ENCODE data around the gene ZNF568. TPM values are rescaled to one million over a fixed set of nuclear protein-coding genes. Genes with fewer than 3 reads are reported as not detected.

ZNF568 gene
- total RNA-seq: 1 to 10 TPM; 6.5 to 8.4 TPM

DNA sequence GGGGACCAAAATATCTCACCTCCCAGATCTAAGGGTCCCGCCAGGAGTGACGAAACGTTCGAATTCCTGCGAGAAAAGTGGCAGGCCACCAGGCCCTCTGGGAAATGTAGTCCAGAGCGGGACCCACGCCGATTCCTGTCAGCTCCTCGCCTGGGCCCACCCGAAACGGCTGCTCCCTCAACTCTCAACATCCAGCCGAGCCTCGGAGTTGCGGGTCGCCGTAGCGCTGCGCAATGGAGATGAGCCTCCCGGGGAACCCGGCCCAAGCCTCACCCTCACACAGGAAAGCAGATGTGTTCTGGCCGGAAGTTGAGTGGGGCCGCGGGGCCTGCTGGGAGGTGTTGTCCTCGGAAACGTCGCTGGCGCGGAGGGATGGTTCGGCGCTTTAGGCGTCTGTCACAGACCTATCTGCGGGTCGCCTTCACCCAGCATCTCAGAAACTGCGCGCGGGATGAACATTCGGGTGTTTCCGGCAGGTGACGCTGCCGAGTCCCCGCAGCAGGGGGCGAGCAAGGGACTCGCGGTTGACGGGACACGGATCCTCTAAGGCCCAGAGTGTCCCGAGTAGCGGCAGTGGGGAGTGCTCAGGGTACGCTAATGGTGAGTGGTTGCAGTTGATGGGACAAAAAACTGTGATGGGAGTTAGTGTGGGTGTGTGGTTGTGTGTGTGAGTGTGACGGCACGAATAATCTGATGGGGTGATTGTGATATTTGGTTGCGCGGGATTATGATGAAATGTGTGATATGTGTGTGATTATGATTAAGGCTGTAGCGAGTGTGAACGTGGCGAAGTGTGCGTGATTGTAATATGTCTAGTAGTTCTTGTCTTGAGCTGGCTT, at the start of gene ZNF568, which contains the start of gene ZNF829:
ZNF568 (plus strand) TSS at position 341 of the 839 bp plus-strand sequence. CDS start 6,439 bp downstream, outside the sequence.
ZNF829 (minus strand) TSS at position 300 of the 839 bp plus-strand sequence. CDS start 1,124 bp downstream, outside the sequence.
- intact Hi-C loops (cut with DNase I, micrococcal nuclease): loop anchor here (1.0 to 5.0 kb wide), 26 partner anchors 57 to 863 kb away; partner anchors contain the start of genes ZNF345 (in 2 of the 2), ZNF420 (in 2 of the 2), ZNF569 (in 2 of the 2) and ZNF585A (in 2 of the 2)
- H3K9me3 Mint-ChIP-seq (ENCODE audit: low read depth): peaks cover 21% of the 10 kb centered on the region
- DNase-seq (peak; percentile 97), ATAC-seq (peak; percentile 98)
- H3K27me3 Mint-ChIP-seq: no peaks in the 10 kb centered on the region
- peaks cover 83% of the 10 kb centered on the region for H3K36me3 Mint-ChIP-seq (ENCODE audit: low read depth)
- POLR2A ChIA-PET: interaction anchor here (0.6 kb wide), 1 partner anchor 290 kb away, joined by 8 read pairs; no protein-coding TSS in a partner anchor
- H3K27ac Mint-ChIP-seq: peak within 1 kb of the TSS; percentile 98
- peak within 1 kb of the TSS; percentile 88 for H3K4me3 Mint-ChIP-seq
- H3K4me1 Mint-ChIP-seq: peaks cover 15% of the 10 kb centered on the region
- CTCF ChIA-PET: interaction anchor here (0.8 kb wide), 1 partner anchor 162 kb away, joined by 3 read pairs; the partner anchor contains the start of gene ZNF420

- no peak overlapping the region for H3K4me3 Mint-ChIP-seq
- ATAC-seq: no peak
- ChIA-PET CTCF (no interaction called here), POLR2A (no interaction called here)
- H3K36me3 Mint-ChIP-seq (ENCODE audit: low read depth): peaks cover 68% of the 10 kb centered on the region
- intact Hi-C loops (cut with DNase I, micrococcal nuclease): no loop called here
- no peak overlapping the region for H3K27ac Mint-ChIP-seq
- no peaks in the 10 kb centered on the region for H3K27me3 Mint-ChIP-seq
- no peak for DNase-seq
- no peaks in the 10 kb centered on the region for H3K4me1 Mint-ChIP-seq
- peaks cover 53% of the 10 kb centered on the region for H3K9me3 Mint-ChIP-seq (ENCODE audit: low read depth)
Observed at GRCh38 chr19:36876993-36877938, 38.9 kb upstream of the ZNF568 start.

- POLR2A ChIA-PET: no interaction called here
Observed at GRCh38 chr19:36891768-36892357, 24.3 kb upstream of the ZNF568 start.

DNA sequence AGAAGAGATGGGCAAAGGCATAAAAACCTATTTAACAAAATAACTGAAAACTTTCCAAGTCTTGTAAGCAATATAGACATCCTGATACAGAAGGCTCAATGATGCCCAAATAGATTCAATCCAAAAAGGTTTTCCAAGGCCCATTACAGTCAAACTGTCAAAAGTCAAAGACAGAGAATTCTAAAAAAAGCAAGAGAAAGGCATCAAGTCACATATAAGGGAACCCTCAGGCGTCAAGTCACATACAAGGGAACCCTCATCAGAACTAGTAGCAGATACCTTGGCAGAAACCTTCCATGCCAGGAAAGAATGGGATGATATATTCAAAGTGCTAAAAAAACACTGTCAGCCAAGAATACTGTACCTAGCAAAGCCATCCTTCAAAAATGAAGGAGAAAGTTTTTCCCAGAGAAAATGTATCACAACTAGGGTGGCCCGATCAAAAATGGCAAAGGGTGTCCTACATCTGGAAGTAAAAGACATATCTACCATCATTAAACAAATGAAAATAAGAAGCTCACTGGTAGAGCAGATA, 21.2 kb upstream of the ZNF568 start:
- H3K27ac Mint-ChIP-seq: no peak overlapping the region

More at GRCh38 chr19:36891768-36892357, 24.3 kb upstream of the ZNF568 start:
- ATAC-seq (no peak), DNase-seq (no peak)
- no peaks in the 10 kb centered on the region for H3K27me3 Mint-ChIP-seq
- intact Hi-C loops (cut with DNase I, micrococcal nuclease): no loop called here
- H3K27ac Mint-ChIP-seq: no peak overlapping the region
- H3K4me3 Mint-ChIP-seq: no peak overlapping the region
- peaks cover 85% of the 10 kb centered on the region for H3K36me3 Mint-ChIP-seq (ENCODE audit: low read depth)
- CTCF ChIA-PET: no interaction called here
- peaks cover 59% of the 10 kb centered on the region for H3K9me3 Mint-ChIP-seq (ENCODE audit: low read depth)
- H3K4me1 Mint-ChIP-seq: no peaks in the 10 kb centered on the region

GRCh38 chr19:36898422-36898821, 17.7 kb upstream of the ZNF568 start:
- H3K9me3 Mint-ChIP-seq (ENCODE audit: low read depth): peaks cover 52% of the 10 kb centered on the region
- no peak overlapping the region for H3K4me3 Mint-ChIP-seq
- H3K36me3 Mint-ChIP-seq (ENCODE audit: low read depth): peaks cover 93% of the 10 kb centered on the region
- DNase-seq: no peak
- no peak for ATAC-seq
- no peaks in the 10 kb centered on the region for H3K4me1 Mint-ChIP-seq
- H3K27ac Mint-ChIP-seq: no peak overlapping the region
- H3K27me3 Mint-ChIP-seq: no peaks in the 10 kb centered on the region
- ChIA-PET CTCF (interaction anchor here (0.7 kb wide), 1 partner anchor 642 kb away, joined by 3 read pairs; no protein-coding TSS in a partner anchor), POLR2A (interaction anchor here (0.7 kb wide), 1 partner anchor 19 kb away, joined by 3 read pairs; no protein-coding TSS in a partner anchor)
- intact Hi-C loops (cut with DNase I, micrococcal nuclease): no loop called here

More for the DNA sequence above, 21.2 kb upstream of the ZNF568 start:
- H3K9me3 Mint-ChIP-seq (ENCODE audit: low read depth): peaks cover 64% of the 10 kb centered on the region
- no peak for DNase-seq
- no peak for ATAC-seq
- intact Hi-C loops (cut with DNase I, micrococcal nuclease): no loop called here
- no peak overlapping the region for H3K4me3 Mint-ChIP-seq
- ChIA-PET POLR2A (no interaction called here), CTCF (no interaction called here)
- no peaks in the 10 kb centered on the region for H3K27me3 Mint-ChIP-seq
- peaks cover 93% of the 10 kb centered on the region for H3K36me3 Mint-ChIP-seq (ENCODE audit: low read depth)
- H3K4me1 Mint-ChIP-seq: no peaks in the 10 kb centered on the region

GRCh38 chr19:36916991-36917390, 859 bp downstream of the ZNF568 start:
- ATAC-seq: no peak
- Mint-ChIP-seq H3K9me3 (ENCODE audit: low read depth) (peaks cover 19% of the 10 kb centered on the region), H3K27me3 (no peaks in the 10 kb centered on the region), H3K27ac (peak overlapping the region; percentile 98), H3K36me3 (ENCODE audit: low read depth) (peaks cover 82% of the 10 kb centered on the region), H3K4me1 (peaks cover 15% of the 10 kb centered on the region), H3K4me3 (peak overlapping the region; percentile 88)
- CTCF ChIA-PET: no interaction called here
- DNase-seq: peak; percentile 9
- POLR2A ChIA-PET: interaction anchor here (0.5 to 0.6 kb wide), 3 partner anchors 10 to 290 kb away, joined by 3 to 8 read pairs (median 3); no protein-coding TSS in a partner anchor
- intact Hi-C loops (cut with DNase I, micrococcal nuclease): loop anchor here (1.0 to 5.0 kb wide), 26 partner anchors 56 to 862 kb away; partner anchors contain the start of genes ZNF345 (in 2 of the 2), ZNF420 (in 2 of the 2), ZNF569 (in 2 of the 2) and ZNF585A (in 2 of the 2)

- Mint-ChIP-seq H3K9me3 (ENCODE audit: low read depth) (peaks cover 25% of the 10 kb centered on the region), H3K36me3 (ENCODE audit: low read depth) (peaks cover 82% of the 10 kb centered on the region), H3K4me3 (no peak overlapping the region), H3K27ac (no peak overlapping the region), H3K27me3 (no peaks in the 10 kb centered on the region), H3K4me1 (peaks cover 15% of the 10 kb centered on the region)
- DNase-seq: no peak
- ChIA-PET POLR2A (interaction anchor here (0.7 kb wide), 1 partner anchor 68 kb away, joined by 4 read pairs; the partner anchor contains the start of gene ZNF345), CTCF (no interaction called here)
- ATAC-seq: no peak
- intact Hi-C loops (cut with DNase I, micrococcal nuclease): loop anchor here in 1 of 2 experiments (5.0 kb wide), 2 partner anchors 739 to 791 kb away; partner anchors contain the start of gene ZFP30
Observed at GRCh38 chr19:36918090-36918489, 2.0 kb downstream of the ZNF568 start.

DNA sequence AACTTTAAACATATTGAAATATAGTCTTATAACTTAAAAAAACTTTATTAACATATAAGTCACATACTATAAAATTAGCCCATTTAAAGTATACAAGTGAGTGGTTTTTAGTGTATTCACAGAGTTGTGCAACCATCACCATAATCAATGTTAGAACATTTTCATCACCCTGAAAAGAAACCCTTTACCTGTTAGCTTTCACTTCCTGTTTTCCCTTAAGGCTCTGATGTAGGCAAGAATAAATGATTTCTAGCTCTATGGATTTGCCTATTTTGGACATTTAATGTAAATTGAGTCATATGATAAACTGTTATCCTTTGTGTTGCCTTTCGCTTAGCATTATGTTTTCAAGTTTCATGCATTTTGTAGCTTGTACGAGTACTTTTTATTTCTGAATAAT, 15.6 kb downstream of the ZNF568 start:
- ChIA-PET POLR2A (no interaction called here), CTCF (no interaction called here)
- DNase-seq (no peak), ATAC-seq (no peak)
- Mint-ChIP-seq H3K9me3 (ENCODE audit: low read depth) (peaks cover 42% of the 10 kb centered on the region), H3K4me3 (no peak overlapping the region), H3K4me1 (no peaks in the 10 kb centered on the region), H3K27ac (no peak overlapping the region), H3K36me3 (ENCODE audit: low read depth) (peaks cover 76% of the 10 kb centered on the region), H3K27me3 (no peaks in the 10 kb centered on the region)
- intact Hi-C loops (cut with DNase I, micrococcal nuclease): no loop called here

DNA sequence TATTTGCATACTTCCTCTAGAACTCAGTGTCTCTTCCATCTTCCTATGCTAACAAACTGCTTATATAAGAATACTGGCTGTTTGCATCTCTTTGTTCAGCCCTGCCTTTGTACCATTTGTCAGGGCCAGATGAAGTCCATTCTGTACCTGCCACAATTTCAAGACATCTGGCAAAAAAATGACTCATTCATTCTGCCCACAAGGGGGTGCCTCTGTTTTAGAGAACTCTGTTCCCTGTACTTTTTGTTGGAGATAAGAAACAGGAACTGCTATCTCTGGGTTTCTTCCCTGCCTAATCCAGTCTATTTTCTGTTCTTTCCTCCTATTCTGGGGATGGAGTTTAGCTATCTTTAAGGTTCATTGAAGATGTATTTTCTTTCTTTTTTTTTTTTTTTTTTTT, 23.0 kb downstream of the ZNF568 start:
- Mint-ChIP-seq H3K27ac (no peak overlapping the region), H3K36me3 (ENCODE audit: low read depth) (peaks cover 90% of the 10 kb centered on the region), H3K4me3 (no peak overlapping the region), H3K4me1 (no peaks in the 10 kb centered on the region), H3K27me3 (no peaks in the 10 kb centered on the region), H3K9me3 (ENCODE audit: low read depth) (peaks cover 44% of the 10 kb centered on the region)
- ATAC-seq (no peak), DNase-seq (no peak)
- POLR2A ChIA-PET: no interaction called here
- CTCF ChIA-PET: no interaction called here
- intact Hi-C loops (cut with DNase I, micrococcal nuclease): no loop called here

- no peaks in the 10 kb centered on the region for H3K4me1 Mint-ChIP-seq
- intact Hi-C loops (cut with DNase I, micrococcal nuclease): no loop called here
Observed at GRCh38 chr19:36950335-36951119, 34.4 kb downstream of the ZNF568 start.

More at GRCh38 chr19:36950335-36951119, 34.4 kb downstream of the ZNF568 start:
- H3K36me3 Mint-ChIP-seq (ENCODE audit: low read depth): peaks cover 59% of the 10 kb centered on the region
- ATAC-seq: no peak
- H3K27ac Mint-ChIP-seq: no peak overlapping the region
- DNase-seq: no peak
- peaks cover 41% of the 10 kb centered on the region for H3K9me3 Mint-ChIP-seq (ENCODE audit: low read depth)
- no peak overlapping the region for H3K4me3 Mint-ChIP-seq
- no peaks in the 10 kb centered on the region for H3K27me3 Mint-ChIP-seq
- POLR2A ChIA-PET: no interaction called here
- CTCF ChIA-PET: no interaction called here

All from activated CD4-positive, alpha-beta T cell treated with anti-CD3 and anti-CD28 coated beads for 36 hours (primary cell).